Endodermal cell (in vitro differentiated cells): ENCODE results near the gene DDX4. TPM values are rescaled to one million over a fixed set of nuclear protein-coding genes. Genes with fewer than 3 reads are reported as not detected.

ENCODE experiments used
- DNase-seq: peaks from one replicate; pipeline ENCODE4 v3.0.0-alpha.2; 2017
- H3K27ac ChIP-seq: 2 replicates; pipeline ENCODE4 v1.5.1; 2013; ENCODE audit warnings: mild to moderate bottlenecking, low read depth, low read length, moderate library complexity
- H3K27me3 ChIP-seq: 2 replicates; pipeline ENCODE4 v1.6.1; 2013; ENCODE audit warnings: mild to moderate bottlenecking, low read length, moderate library complexity; ENCODE audit not compliant: insufficient read depth, control insufficient read depth, poor library complexity, severe bottlenecking
- H3K36me3 ChIP-seq: 2 replicates; pipeline ENCODE4 v1.7.0; 2013; ENCODE audit warnings: mild to moderate bottlenecking, low read length, moderate library complexity; ENCODE audit not compliant: control insufficient read depth, insufficient read depth
- H3K4me1 ChIP-seq: one replicate; pipeline ENCODE4 v1.7.0; 2013; ENCODE audit warnings: low read length; ENCODE audit not compliant: control insufficient read depth, insufficient read depth
- H3K4me3 ChIP-seq: 2 replicates; pipeline ENCODE4 v1.5.1; 2013; ENCODE audit warnings: mild to moderate bottlenecking, low read length, moderate library complexity
- H3K9ac ChIP-seq: 2 replicates; pipeline ENCODE4 v1.6.1; 2013; ENCODE audit warnings: mild to moderate bottlenecking, low read length, moderate library complexity; ENCODE audit not compliant: poor library complexity, severe bottlenecking; ENCODE audit errors: extremely low read depth
- H3K9me3 ChIP-seq: 2 replicates; pipeline ENCODE4 v1.6.1; 2013; ENCODE audit warnings: mild to moderate bottlenecking, low read length, moderate library complexity; ENCODE audit not compliant: control insufficient read depth
- H3K27ac Mint-ChIP-seq: 2 replicates; pipeline ENCODE4 v1.8.0; 2020; ENCODE audit warnings: mixed read lengths
- H3K27me3 Mint-ChIP-seq: 2 replicates; pipeline ENCODE4 v1.8.0; 2021; ENCODE audit warnings: mild to moderate bottlenecking, mixed read lengths; ENCODE audit not compliant: insufficient read depth
- H3K36me3 Mint-ChIP-seq: 2 replicates; pipeline ENCODE4 v1.8.0; 2020; ENCODE audit warnings: low read depth, mixed read lengths
- H3K4me1 Mint-ChIP-seq: 2 replicates; pipeline ENCODE4 v1.8.0; 2020; ENCODE audit warnings: mixed read lengths
- H3K4me3 Mint-ChIP-seq: 2 replicates; pipeline ENCODE4 v1.8.0; 2020; ENCODE audit warnings: mild to moderate bottlenecking, moderate library complexity, mixed read lengths
- H3K9me3 Mint-ChIP-seq: 2 replicates; pipeline ENCODE4 v1.8.0; 2020; ENCODE audit warnings: mild to moderate bottlenecking, mixed read lengths
- CTCF ChIP-seq: fragments of 200-600 bp; sonication (generic); conservative IDR thresholded peaks from 2 replicates; pipeline ENCODE4 v1.5.0; 2021; ENCODE audit warnings: antibody characterized with exemption, mild to moderate bottlenecking
- WGBS, 2 experiments: methylation state at CpG; one replicate each; pipeline versions ENCODE4 v1.1.5 to v1.1.7; 2013; ENCODE audit warnings: missing lambda C conversion rate in 2 of 2, mixed read lengths in 1 of 2; ENCODE audit not compliant: insufficient coverage in 1 of 2, insufficient read length in 1 of 2; 5-methylcytosine and 5-hydroxymethylcytosine counted together
- total RNA-seq, 2 donors: library from RNA; stranded (reverse); fragmentation: NEBNext Ultra II Directional in 1 of 2; extraction: Animal tissue kit (Norgen Biotek cat#: 25700) in 1 of 2; gene quantifications; 2 replicates in 1 of 2; 3 replicates in 1 of 2; pipeline ENCODE4 v1.2.1, GENCODE V29; 2021

Gene DDX4
- total RNA-seq, 2 donors from 2014 or later: not detected

- H3K4me3 ChIP-seq: no peak overlapping the region
- Mint-ChIP-seq H3K36me3 (no peaks in the 10 kb centered on the region), H3K9me3 (peaks cover 2% of the 10 kb centered on the region), H3K4me1 (no peaks in the 10 kb centered on the region), H3K4me3 (no peak overlapping the region), H3K27ac (no peak overlapping the region), H3K27me3 (no peaks in the 10 kb centered on the region)
- DNase-seq: no peak
- H3K9me3 ChIP-seq: no peaks in the 10 kb centered on the region
- TF ChIP-seq CTCF: no peak
- H3K4me1 ChIP-seq: no peaks in the 10 kb centered on the region
- no peak overlapping the region for H3K27ac ChIP-seq
- 91 to 100% methylated on average over 1 to 4 of the region's 4 CpGs for WGBS, 2 experiments
- H3K36me3 ChIP-seq: no peaks in the 10 kb centered on the region
- no peak overlapping the region for H3K9ac ChIP-seq
- peaks cover 4% of the 10 kb centered on the region for H3K27me3 ChIP-seq
Measured at GRCh38 chr5:55857247-55857640, 119.4 kb downstream of the DDX4 start.

GRCh38 chr5:55858104-55858503 lies 120.2 kb downstream of the DDX4 start:
- no peaks in the 10 kb centered on the region for H3K36me3 ChIP-seq
- peaks cover 4% of the 10 kb centered on the region for H3K27me3 ChIP-seq
- H3K9ac ChIP-seq: no peak overlapping the region
- Mint-ChIP-seq H3K4me1 (no peaks in the 10 kb centered on the region), H3K36me3 (no peaks in the 10 kb centered on the region), H3K9me3 (peaks cover 2% of the 10 kb centered on the region), H3K4me3 (no peak overlapping the region), H3K27me3 (no peaks in the 10 kb centered on the region), H3K27ac (no peak overlapping the region)
- TF ChIP-seq CTCF: no peak
- no peak overlapping the region for H3K4me3 ChIP-seq
- H3K9me3 ChIP-seq: no peaks in the 10 kb centered on the region
- no peak for DNase-seq
- no peak overlapping the region for H3K27ac ChIP-seq
- H3K4me1 ChIP-seq: no peaks in the 10 kb centered on the region
- WGBS, 2 experiments: 100% methylated on average over 2 of the region's 2 CpGs; no CpG with 5 or more reads in 1 of the 2 experiments

DNA sequence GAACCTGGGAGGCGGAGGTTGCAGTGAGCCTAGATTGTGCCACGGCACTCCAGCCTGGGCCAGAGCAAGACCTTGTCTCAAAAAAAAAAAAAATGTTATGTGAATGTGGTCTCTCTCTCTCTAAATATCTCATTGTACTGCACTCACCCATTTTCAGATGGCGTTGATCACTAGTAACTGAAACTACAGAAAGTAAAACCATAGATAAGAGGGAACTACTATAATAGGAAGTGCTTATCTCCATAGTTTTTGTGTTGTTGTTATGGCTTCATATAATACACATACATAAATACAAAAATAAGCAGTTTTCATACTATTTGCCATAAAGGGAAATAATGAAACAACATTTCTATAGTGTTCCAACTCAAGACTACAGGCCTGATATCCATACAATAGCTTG lies 122.4 kb downstream of the DDX4 start:
- H3K27ac ChIP-seq: no peak overlapping the region
- Mint-ChIP-seq H3K9me3 (peaks cover 2% of the 10 kb centered on the region), H3K4me1 (no peaks in the 10 kb centered on the region), H3K27me3 (no peaks in the 10 kb centered on the region), H3K4me3 (no peak overlapping the region), H3K27ac (no peak overlapping the region), H3K36me3 (no peaks in the 10 kb centered on the region)
- H3K27me3 ChIP-seq: peaks cover 4% of the 10 kb centered on the region
- H3K4me3 ChIP-seq: no peak overlapping the region
- no peak overlapping the region for H3K9ac ChIP-seq
- H3K36me3 ChIP-seq: no peaks in the 10 kb centered on the region
- WGBS, 2 experiments: 98 to 100% methylated on average over 1 to 2 of the region's 3 CpGs
- H3K4me1 ChIP-seq: no peaks in the 10 kb centered on the region
- no peak for TF ChIP-seq CTCF
- no peaks in the 10 kb centered on the region for H3K9me3 ChIP-seq
- DNase-seq: no peak
